ENCODE data around the gene ZP3. TPM values are rescaled to one million over a fixed set of nuclear protein-coding genes. Genes with fewer than 3 reads are reported as not detected.
"Not testable (repeated sequence)": the region's sequence is repeated elsewhere in the genome, so short reads cannot be mapped to it uniquely, and the experiment has no call there.

ZP3 gene
- total and polyA plus RNA-seq, 2 of the 8 experiments (the other 6 are each of a cell fraction or from before 2014, with no cell fraction given) = 1.5 to 2.4 TPM

DNA sequence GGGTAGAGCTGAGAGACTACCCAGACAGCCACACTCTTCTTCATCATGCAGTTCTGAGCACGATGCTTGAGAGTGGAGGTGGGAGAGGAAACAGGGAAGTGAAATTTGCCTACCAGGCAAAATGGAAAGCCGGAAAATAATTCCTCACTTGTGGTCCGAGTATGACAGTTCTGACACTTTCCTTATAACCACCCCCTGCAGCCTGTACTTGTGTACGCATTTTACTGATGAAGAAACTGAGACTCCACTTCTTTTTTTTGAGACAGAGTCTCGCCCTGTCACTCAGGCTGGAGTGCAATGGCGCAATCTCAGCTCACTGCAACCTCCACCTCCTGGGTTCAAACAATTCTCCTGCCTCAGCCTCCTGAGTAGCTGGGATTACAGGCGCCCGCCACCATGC, 21.7 kb upstream of the ZP3 start:
- H3K56ac ChIP-seq (replicated peaks; ENCODE audit: insufficient read length, low read depth, low read length); CTCF ChIA-PET (ENCODE audit: partially characterized antibody); H3K9me3 ChIP-seq (ENCODE audit: insufficient read depth in 2 of 2, low read depth in 1 of 2, low read length in 1 of 2); H3K23ac ChIP-seq (ENCODE audit: insufficient read length); H3K14ac ChIP-seq (ENCODE audit: insufficient read length); H3K27me3 ChIP-seq (replicated peaks in 1 of 4; ENCODE audit: control insufficient read depth in 3 of 4, extremely low read depth in 1 of 4, insufficient read depth in 3 of 4, low read length in 3 of 4); H4K5ac ChIP-seq (ENCODE audit: insufficient read length, low read depth, low read length); H3K27ac ChIP-seq (ENCODE audit: low read depth, low read length); H3K23me2 ChIP-seq (ENCODE audit: low read depth, low read length); FAIRE-seq; H3K4ac ChIP-seq (replicated peaks; ENCODE audit: insufficient read length, low read depth, low read length); H2BK12ac ChIP-seq (ENCODE audit: low read depth, low read length); H3K4me3 ChIP-seq (ENCODE audit: extremely low read depth in 1 of 4, insufficient read depth in 2 of 4, low read depth in 3 of 4, low read length in 4 of 4); H4K8ac ChIP-seq (ENCODE audit: extremely low read depth, insufficient read depth, low read length); H2BK20ac ChIP-seq (ENCODE audit: low read length); H4K91ac ChIP-seq (replicated peaks; ENCODE audit: insufficient read length, low read length); H3K9ac ChIP-seq (replicated peaks in 1 of 4; ENCODE audit: extremely low read depth in 1 of 4, low read depth in 3 of 4, low read length in 3 of 4); H3K4me2 ChIP-seq (ENCODE audit: insufficient read depth in 1 of 2, low read depth in 2 of 2, low read length in 2 of 2); H2AK5ac ChIP-seq (ENCODE audit: low read depth, low read length); H3K4me1 ChIP-seq (replicated peaks in 1 of 4; ENCODE audit: control insufficient read depth in 3 of 4, insufficient read depth in 4 of 4, low read length in 3 of 4); H2AFZ ChIP-seq (ENCODE audit: low read length); H4K20me1 ChIP-seq (replicated peaks in 1 of 2; ENCODE audit: control insufficient read depth in 1 of 2, insufficient read depth in 2 of 2, low read length in 2 of 2); H2BK120ac ChIP-seq (replicated peaks; ENCODE audit: low read depth, low read length); H3K36me3 ChIP-seq (ENCODE audit: control insufficient read depth in 2 of 4, insufficient read depth in 4 of 4, low read length in 3 of 4); H2BK5ac ChIP-seq (ENCODE audit: low read depth, low read length); H3K79me2 ChIP-seq (ENCODE audit: control insufficient read depth in 1 of 2, insufficient read depth in 2 of 2, low read length in 2 of 2); H3K18ac ChIP-seq (ENCODE audit: extremely low read depth, low read length); H2BK15ac ChIP-seq (ENCODE audit: low read length); H3K79me1 ChIP-seq (ENCODE audit: low read depth, low read length); DNase-seq (ENCODE audit: low read depth in 1 of 2, low spot score in 2 of 2): not testable (repeated sequence)
- POLR2A ChIA-PET (ENCODE audit: partially characterized antibody) = interaction anchor here (1.2 kb wide), 1 partner anchor 11 kb away, joined by 4 read pairs; no protein-coding TSS in a partner anchor
- 83% methylated on average over 8 of the region's 8 CpGs; no CpG with 5 or more reads in 1 of the 2 experiments for WGBS, 2 experiments (ENCODE audit: extremely low coverage in 1 of 2, insufficient coverage in 1 of 2, insufficient read length in 1 of 2, insufficient replicate concordance in 2 of 2, low coverage in 1 of 2, low lambda C conversion rate in 2 of 2, missing lambda C conversion rate in 1 of 2)
